GM12874 (cell line): Measurements from ENCODE around the gene TGIF1.

ENCODE experiments used
- CTCF ChIP-seq: IDR thresholded peaks from 2 replicates; pipeline ENCODE4 v1.5.1; 2011; ENCODE audit warnings: low read depth, mild to moderate bottlenecking, control low read depth, low read length, moderate library complexity; ENCODE audit not compliant: insufficient read depth

Gene TGIF1

DNA sequence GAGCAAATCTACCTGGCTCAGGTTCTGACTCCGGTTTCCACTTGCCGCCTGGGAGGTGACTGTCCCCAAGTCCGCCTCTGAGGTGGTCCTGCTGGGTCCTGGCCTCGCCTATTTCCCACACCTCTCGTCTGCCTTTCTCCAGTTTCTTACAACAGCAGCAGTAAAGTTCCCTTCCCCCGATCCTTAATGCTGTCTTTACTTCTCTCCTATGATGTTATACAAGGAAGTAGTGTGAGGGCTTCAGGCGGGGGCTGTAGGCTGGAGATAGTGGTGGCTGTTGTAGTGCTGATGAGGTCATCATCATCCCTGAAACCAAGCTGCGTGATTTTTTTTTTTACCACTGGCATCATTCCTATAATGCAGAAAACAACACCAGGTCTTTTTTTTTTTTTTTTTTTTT is 18.9 kb downstream of the TGIF1 start:
- TF ChIP-seq CTCF: no peak

- no peak for TF ChIP-seq CTCF
These were observed 21.2 kb downstream of the TGIF1 start for GRCh38 chr18:3471141-3471648.

DNA sequence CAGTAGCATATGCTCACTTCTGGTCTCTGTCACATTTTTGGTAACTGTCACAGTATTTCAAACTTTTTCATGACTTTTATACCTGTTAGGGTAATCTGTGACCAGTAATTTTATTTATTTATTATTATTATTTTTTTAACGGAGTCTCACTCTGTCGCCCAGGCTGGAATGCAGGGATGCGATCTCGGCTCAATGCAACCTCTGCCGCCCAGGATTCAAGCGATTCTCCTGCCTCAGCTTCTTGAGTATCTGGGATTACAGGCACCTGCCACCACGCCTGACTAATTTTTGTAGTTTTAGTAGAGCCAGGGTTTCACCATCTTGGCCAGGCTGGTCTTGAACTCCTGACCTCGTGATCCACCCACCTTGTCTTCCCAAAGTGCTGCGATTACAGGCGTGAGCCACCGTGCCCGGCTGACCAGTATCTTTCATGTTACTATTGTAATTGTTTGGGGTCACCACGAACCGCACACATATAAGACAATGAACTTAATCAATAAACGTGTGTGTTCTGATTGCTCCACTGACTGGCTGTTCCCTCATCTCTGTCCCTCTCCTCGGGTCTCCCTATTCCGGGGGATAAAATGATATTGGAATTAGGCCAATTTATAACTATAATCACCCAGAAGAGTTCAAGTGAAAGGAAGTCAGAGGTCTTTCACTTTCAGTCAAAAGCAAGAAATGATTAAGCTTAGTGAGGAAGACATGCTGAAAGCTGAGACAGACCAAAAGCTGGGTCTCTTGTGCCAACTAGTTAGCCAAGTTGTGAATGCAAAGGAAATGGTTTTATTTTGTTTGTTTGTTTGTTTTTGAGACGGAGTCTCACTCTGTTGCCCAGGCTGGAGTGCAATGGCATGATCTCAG is 22.9 kb downstream of the TGIF1 start:
- no peak for TF ChIP-seq CTCF

DNA sequence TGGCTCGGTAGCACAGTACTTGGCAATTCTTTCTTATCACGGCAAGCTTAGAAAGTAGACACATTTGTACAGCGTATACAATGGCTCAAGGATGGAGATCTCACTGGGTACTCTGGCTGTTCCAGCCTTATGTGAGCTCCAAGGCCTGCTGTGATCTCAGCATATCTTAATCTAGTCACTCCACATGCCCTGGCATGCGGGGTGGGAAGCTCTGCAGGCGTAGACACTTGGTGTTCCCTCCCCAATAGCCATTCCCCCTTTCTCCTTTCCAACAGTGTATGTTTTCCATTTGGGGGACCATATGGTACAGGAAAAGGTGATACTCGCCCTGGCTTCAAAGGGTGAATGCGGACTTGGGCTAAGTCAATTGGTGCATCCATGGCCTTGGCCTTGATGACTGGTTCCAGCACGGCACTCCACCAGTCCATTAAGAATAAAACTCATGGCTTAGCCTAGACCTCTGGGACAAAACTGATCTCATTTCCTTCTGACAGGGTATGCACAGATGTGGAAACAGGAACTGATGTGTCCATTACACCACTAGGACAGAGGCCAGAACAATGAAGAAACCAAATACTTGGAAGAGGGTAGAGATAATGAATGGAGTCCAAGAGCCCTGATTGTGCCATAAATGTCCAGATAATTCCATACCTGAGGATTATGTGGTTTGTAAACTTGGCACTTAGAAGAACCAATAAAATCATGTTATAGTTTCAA is 28.4 kb downstream of the TGIF1 start:
- no peak for TF ChIP-seq CTCF

DNA sequence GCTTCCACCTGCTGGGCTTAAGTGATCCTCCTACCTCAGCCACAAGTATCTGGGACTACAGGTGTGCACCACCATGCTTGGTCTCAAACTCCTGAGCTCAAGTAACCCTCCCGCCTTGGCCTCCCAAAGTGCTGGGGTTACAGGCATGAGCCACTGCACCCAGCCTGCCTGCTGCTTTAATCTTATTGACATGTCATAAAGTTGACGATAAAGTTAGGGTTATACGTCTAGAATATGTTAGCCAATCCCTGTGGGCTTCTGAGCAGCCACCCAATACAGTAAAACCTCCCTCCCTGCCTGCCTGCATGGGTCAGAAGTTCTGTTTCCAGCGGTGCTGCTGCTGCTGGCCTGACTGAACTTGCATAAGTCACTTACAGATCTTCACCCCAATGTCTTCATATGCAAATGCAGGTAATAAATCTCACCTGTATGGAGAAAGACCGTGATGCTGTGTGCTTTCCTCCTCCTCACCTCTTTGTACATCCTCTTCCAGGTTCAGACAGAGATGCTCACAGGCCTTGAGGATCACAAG is 30.1 kb downstream of the TGIF1 start:
- TF ChIP-seq CTCF: no peak

- TF ChIP-seq CTCF: no peak
These were observed 31.0 kb downstream of the TGIF1 start for GRCh38 chr18:3480827-3481573.
